GM18505 (cell line): ENCODE measurements around the gene SCART1.
"Not testable (repeated sequence)": the region's sequence is repeated elsewhere in the genome, so short reads cannot be mapped to it uniquely, and the experiment has no call there.

Experiments used
- ATAC-seq: cut with Tn5 transposase; IDR thresholded peaks from one replicate; pipeline ENCODE4 v1.9.1; 2021; ENCODE audit not compliant: unreplicated experiment
- POLR2A ChIP-seq: IDR thresholded peaks from 4 replicates; pipeline ENCODE4 v1.6.1; 2011; ENCODE audit warnings: borderline replicate concordance; ENCODE audit not compliant: insufficient read depth, insufficient read length; ENCODE audit errors: extremely low read depth

SCART1 gene

GRCh38 chr10:133481657-133482056, 27.9 kb downstream of the SCART1 start:
- no peak for ATAC-seq
- TF ChIP-seq POLR2A, result no peak

DNA sequence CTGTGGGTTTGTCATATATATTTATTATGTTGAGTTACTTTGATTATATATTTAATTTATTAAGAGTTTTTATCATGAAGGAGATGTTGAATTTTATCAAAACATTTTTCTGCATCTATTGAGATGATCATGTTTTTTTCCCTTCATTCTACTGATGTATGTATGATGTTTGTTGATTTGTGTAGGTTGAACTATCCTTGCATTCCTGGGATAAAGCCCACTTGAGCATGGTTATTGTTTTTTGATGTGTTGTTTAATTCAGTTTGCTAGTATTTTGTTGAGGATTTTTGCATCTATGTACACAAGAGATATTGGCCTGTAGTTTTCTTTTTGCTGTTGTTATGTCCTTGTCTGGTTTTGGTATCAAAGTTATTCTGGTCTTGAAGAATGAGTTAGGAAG, 31.1 kb downstream of the SCART1 start:
- TF ChIP-seq POLR2A, result no peak

GRCh38 chr10:133487085-133487484, 33.3 kb downstream of the SCART1 start:
- no peak for TF ChIP-seq POLR2A
- ATAC-seq, result no peak

More for the DNA sequence above, 31.1 kb downstream of the SCART1 start:
- no peak for ATAC-seq

- no peak for TF ChIP-seq POLR2A
- ATAC-seq, result no peak
Observed at GRCh38 chr10:133488354-133488753, 34.6 kb downstream of the SCART1 start.

DNA sequence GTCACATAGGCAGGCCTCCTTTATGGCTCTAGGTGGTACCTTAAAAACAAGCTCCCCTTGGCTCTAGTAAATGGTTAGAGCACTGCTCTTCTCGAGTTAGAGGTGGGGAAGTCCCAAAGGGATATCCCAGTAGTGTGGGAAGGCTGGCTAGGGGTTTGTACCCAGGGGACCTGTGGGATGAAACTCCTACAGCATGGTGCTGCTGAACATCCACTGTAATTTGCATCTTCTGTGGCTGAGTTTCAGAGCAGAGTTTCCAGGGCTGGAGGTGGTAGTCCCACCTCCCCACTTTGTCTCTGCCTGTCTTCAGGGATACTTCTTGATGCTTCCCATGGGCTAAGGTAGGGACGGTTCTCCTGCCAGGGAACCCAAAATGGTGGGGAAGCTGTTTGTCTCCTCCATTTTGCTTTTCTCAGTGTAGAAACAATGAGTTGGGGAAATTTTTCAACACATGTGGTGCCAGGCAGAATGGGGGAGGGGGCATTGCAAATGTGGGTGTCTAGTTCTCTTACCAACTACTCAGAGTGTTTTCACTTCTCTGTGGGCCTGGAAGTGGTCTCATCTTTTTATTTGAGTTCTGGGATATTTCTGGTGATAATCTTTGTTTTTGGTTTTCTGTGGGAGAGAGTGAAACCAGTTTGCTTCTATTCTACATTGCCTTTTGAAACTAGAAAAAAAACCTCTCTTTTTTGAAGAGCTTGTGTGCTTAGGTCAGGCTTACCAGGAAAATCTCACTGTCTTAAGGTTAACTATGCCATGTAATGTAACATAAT, 36.3 kb downstream of the SCART1 start:
- ATAC-seq, result peak; percentile 70
- no peak for TF ChIP-seq POLR2A

DNA sequence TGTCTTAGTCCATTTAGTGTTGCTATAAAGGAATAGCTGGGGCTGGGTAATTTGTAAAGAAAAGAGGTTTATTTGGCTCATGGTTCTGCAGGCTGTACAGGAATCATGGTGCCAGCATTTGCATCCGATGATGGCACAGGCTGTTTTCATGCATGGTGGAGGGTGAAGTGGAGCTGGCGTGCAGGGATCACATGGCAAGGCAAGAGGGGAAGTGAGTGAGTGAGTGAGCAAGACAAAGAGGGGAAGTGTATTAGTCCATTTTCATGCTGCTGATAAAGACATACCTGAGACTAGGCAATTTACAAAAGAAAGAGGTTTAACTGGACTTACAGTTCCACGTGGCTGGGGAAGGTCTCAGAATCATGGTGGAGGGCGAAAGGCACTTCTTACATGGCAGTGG, 39.8 kb downstream of the SCART1 start:
- ATAC-seq, result not testable (repeated sequence)

DNA sequence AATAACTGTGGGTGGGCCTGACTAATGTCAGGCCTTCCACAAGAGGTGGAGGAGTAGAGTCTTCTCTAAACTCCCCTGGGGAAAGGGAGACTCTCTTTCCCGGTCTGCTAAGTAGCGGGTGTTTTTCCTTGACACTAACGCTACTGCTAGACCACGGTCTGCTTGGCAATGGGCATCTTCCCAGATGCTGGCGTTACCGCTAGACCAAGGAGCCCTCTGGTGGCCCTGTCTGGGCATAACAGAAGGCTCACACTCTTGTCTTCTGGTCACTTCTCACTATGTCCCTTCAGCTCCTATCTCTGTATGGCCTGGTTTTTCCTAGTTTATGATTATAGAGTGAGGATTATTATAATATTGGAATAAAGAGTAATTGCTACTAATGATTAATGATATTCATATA, 43.6 kb downstream of the SCART1 start:
- ATAC-seq, result not testable (repeated sequence)

- ATAC-seq, result not testable (repeated sequence)
Observed at GRCh38 chr10:133499176-133499575, 45.4 kb downstream of the SCART1 start.

- not testable (repeated sequence) for ATAC-seq
Observed at GRCh38 chr10:133500897-133501296, 47.2 kb downstream of the SCART1 start.

- no peak for TF ChIP-seq POLR2A
- ATAC-seq, result no peak
Observed at GRCh38 chr10:133509700-133510099, 56.0 kb downstream of the SCART1 start.

DNA sequence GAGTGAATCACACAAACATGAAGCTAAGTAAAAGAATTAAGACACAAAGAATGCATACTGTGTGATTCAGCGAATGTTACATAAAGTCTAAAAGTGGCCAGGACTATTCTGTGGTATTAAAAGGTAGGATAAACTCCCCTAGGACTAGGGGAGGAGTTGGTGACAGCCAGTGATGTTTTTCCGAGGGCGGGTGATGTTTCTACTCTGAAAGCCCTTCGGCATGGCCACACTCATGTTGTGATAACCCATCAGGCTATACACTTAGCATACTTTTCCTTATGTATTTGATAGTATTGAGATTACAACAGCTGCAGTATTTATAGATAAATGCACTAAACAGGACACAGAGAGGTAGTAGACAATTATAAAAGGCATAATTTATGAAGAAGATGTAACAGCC, 57.7 kb downstream of the SCART1 start:
- no peak for TF ChIP-seq POLR2A
- ATAC-seq, result no peak

- TF ChIP-seq POLR2A, result no peak
- ATAC-seq, result no peak
Observed at GRCh38 chr10:133511907-133512528, 58.3 kb downstream of the SCART1 start.

DNA sequence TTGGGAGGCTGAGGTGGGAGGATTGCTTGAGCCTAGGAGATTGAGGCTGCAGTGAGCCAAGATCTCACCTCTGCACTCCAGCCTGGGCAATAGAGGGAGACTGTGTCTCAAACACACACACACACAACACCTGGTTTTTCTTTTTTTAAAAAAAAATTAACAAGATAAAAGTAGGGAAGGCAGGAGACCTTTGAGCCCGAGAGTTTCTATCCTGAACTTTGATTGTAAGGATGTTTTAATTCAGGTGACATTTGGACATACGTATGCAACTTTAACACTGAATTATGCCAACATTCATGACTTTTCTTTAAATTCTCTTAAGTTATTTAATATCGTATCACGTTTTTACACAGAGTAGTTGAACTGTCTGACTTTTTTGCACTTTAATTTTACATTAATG, 61.7 kb downstream of the SCART1 start:
- TF ChIP-seq POLR2A, result no peak
- no peak for ATAC-seq

DNA sequence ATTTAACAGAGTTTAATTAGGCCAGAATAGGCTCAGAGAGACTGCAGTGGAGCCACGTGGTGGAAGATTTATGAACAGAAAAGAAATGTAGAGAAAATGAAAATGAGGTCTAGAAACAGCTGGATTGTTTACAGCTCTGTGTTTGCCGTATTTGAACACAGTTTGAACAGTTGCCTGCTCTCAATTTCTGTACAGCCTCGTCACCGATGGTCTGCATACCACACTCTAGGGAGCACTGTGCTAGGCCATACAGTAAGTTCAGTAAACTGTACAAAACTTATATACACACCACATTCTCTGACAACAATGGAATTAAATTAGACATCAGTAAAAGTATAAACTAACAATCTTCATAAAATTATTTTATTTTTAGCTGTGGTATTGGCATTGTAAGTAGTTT, 62.3 kb downstream of the SCART1 start:
- no peak for TF ChIP-seq POLR2A
- no peak for ATAC-seq

DNA sequence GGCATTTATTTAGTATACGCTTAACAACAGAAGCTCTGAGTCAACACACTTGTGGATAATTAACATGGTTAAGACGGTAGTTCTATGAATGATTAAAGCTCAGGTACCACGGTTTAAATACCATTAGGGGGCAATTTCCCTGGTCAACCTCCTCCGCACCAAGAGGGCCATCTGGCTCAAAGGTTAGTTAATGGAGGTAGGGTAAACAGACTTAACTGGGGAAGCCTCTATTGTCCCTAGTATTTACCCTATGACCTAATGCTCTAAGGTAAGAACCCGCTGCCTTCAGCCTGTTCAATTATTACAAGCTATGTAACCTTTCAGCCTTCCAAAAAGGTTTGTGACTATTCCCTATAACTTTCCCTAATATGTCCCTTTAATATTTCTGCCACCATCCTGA, 64.8 kb downstream of the SCART1 start:
- ATAC-seq, result not testable (repeated sequence)
